ENCODE measurements around the gene HDGF.

Gene HDGF

GRCh38 chr1:156746728-156747631 lies 4.5 kb downstream of the HDGF start:
- DNase-seq (ENCODE audit: low read depth in 2 of 2) = peak; percentile 86

- DNase-seq (ENCODE audit: low read depth in 2 of 2) = no peak
Measured at GRCh38 chr1:156746406-156746727, 5.1 kb downstream of the HDGF start.

- no peak for DNase-seq (ENCODE audit: low read depth in 2 of 2)
Measured at GRCh38 chr1:156745881-156746280, 5.6 kb downstream of the HDGF start.

- DNase-seq (ENCODE audit: low read depth in 2 of 2) = no peak
Measured at GRCh38 chr1:156744786-156745419, 6.6 kb downstream of the HDGF start.

GRCh38 chr1:156744344-156744743 lies 7.1 kb downstream of the HDGF start:
- no peak for DNase-seq (ENCODE audit: low read depth in 2 of 2)

GRCh38 chr1:156743367-156744302 lies 7.8 kb downstream of the HDGF start:
- DNase-seq (ENCODE audit: low read depth in 2 of 2) = no peak

GRCh38 chr1:156742801-156743200 lies 8.7 kb downstream of the HDGF start:
- no peak for DNase-seq (ENCODE audit: low read depth in 2 of 2)

- no peak for DNase-seq (ENCODE audit: low read depth in 2 of 2)
Measured at GRCh38 chr1:156742017-156742416, 9.5 kb downstream of the HDGF start.

- no peak for DNase-seq (ENCODE audit: low read depth in 2 of 2)
Measured at GRCh38 chr1:156741481-156741983, 9.9 kb downstream of the HDGF start.

- DNase-seq (ENCODE audit: low read depth in 2 of 2) = peak; percentile 99
Measured at GRCh38 chr1:156740741-156741480, 10.6 kb downstream of the HDGF start, which contains the start of gene MRPL24. Gene MRPL24, minus strand, starts transcription at chr1:156741088. Its CDS starts 2,384 bp downstream, at chr1:156738704.

GRCh38 chr1:156740237-156740740 lies 11.2 kb downstream of the HDGF start:
- no peak for DNase-seq (ENCODE audit: low read depth in 2 of 2)

GRCh38 chr1:156738916-156739315 lies 12.6 kb downstream of the HDGF start:
- no peak for DNase-seq (ENCODE audit: low read depth in 2 of 2)

- DNase-seq (ENCODE audit: low read depth in 2 of 2) = no peak
Measured at GRCh38 chr1:156738407-156738806, 13.1 kb downstream of the HDGF start.

GRCh38 chr1:156733989-156734584 lies 17.4 kb downstream of the HDGF start:
- DNase-seq (ENCODE audit: low read depth in 2 of 2) = no peak

GRCh38 chr1:156728599-156729462 lies 22.6 kb downstream of the HDGF start, which contains the start of gene ISG20L2:
Gene ISG20L2, minus strand, starts transcription at chr1:156728766. Its CDS starts 1,114 bp downstream, at chr1:156727652.
- DNase-seq (ENCODE audit: low read depth in 2 of 2) = peak; percentile 92 to 93

GRCh38 chr1:156727926-156728598 lies 23.4 kb downstream of the HDGF start, which contains the start of gene METTL25B:
Gene METTL25B, plus strand, starts transcription at chr1:156728469. Its CDS starts 636 bp downstream, at chr1:156729105.
- DNase-seq (ENCODE audit: low read depth in 2 of 2) = no peak

- no peak for DNase-seq (ENCODE audit: low read depth in 2 of 2)
Measured at GRCh38 chr1:156727492-156727891, 24.0 kb downstream of the HDGF start.

GRCh38 chr1:156726549-156727226 lies 24.8 kb downstream of the HDGF start:
- DNase-seq (ENCODE audit: low read depth in 2 of 2) = no peak

Data from fibroblast of skin of left quadriceps (primary cell).